Measurements from ENCODE around the gene QDPR. TPM values are rescaled to one million over a fixed set of nuclear protein-coding genes. Genes with fewer than 3 reads are reported as not detected.
"Not testable (repeated sequence)": the region's sequence is repeated elsewhere in the genome, so short reads cannot be mapped to it uniquely, and the experiment has no call there.

The QDPR gene
- total and polyA plus RNA-seq, 4 donors = 23.4 to 45.4 (median 31.4) TPM

DNA sequence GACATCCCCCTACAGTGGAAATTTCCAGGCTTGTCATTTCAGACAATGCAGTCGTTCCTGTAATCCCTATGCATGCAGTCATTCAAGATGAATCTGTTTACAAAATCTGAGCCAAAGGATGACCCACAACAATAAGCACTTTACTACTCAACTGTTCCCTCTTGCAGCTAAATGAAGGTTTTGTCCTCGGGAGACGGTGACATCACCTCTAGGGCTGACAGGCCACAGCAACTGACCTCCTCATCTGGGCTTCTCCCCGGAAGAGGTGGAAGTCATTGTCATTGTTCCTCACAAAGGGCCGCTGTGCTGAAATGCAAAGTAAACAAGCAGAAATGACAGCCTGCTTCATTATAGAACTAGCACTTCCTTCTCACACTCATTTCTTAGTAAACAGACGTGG lies 32.3 kb upstream of the QDPR start:
- Histone ChIP-seq H3K4me1 (ENCODE audit: control insufficient read depth in 5 of 5, insufficient read depth in 5 of 5, low read length in 5 of 5) (peaks cover 0 to 2% (median 0%) of the 10 kb centered on the region in 5 donors), H3K9me3 (ENCODE audit: control insufficient read depth in 4 of 4, insufficient read depth in 3 of 4, low read length in 3 of 4) (no peaks in the 10 kb centered on the region), H3K9ac (ENCODE audit: insufficient read depth in 1 of 2, low read length in 2 of 2) (peak overlapping the region in 1 of 2 donors; percentile 68), H3K27me3 (ENCODE audit: control insufficient read depth in 3 of 3, insufficient read depth in 3 of 3, low read length in 2 of 3) (no peaks in the 10 kb centered on the region), H3K36me3 (ENCODE audit: control insufficient read depth in 4 of 4, insufficient read depth in 4 of 4, low read length in 4 of 4) (no peaks in the 10 kb centered on the region), H3K27ac (ENCODE audit: low read depth in 1 of 2, low read length in 1 of 2) (peak overlapping the region in 1 of 2 donors; percentile 20), H3K4me3 (no peak overlapping the region)
- 31 to 39% methylated on average over 6 of the region's 6 CpGs for whole genome bisulfite sequencing, 2 donors
- no peak for ATAC-seq (ENCODE audit: insufficient read depth, low FRiP score)
- TF ChIP-seq, protein P1, sequence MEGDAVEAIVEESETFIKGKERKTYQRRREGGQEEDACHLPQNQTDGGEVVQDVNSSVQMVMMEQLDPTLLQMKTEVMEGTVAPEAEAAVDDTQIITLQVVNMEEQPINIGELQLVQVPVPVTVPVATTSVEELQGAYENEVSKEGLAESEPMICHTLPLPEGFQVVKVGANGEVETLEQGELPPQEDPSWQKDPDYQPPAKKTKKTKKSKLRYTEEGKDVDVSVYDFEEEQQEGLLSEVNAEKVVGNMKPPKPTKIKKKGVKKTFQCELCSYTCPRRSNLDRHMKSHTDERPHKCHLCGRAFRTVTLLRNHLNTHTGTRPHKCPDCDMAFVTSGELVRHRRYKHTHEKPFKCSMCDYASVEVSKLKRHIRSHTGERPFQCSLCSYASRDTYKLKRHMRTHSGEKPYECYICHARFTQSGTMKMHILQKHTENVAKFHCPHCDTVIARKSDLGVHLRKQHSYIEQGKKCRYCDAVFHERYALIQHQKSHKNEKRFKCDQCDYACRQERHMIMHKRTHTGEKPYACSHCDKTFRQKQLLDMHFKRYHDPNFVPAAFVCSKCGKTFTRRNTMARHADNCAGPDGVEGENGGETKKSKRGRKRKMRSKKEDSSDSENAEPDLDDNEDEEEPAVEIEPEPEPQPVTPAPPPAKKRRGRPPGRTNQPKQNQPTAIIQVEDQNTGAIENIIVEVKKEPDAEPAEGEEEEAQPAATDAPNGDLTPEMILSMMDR (IDR thresholded peaks at IDR 0.05; ENCODE audit: control extremely low read depth, extremely low read depth) = no peak
- DNase-seq = peak in 2 of 3 donors; percentile 10 to 28

DNA sequence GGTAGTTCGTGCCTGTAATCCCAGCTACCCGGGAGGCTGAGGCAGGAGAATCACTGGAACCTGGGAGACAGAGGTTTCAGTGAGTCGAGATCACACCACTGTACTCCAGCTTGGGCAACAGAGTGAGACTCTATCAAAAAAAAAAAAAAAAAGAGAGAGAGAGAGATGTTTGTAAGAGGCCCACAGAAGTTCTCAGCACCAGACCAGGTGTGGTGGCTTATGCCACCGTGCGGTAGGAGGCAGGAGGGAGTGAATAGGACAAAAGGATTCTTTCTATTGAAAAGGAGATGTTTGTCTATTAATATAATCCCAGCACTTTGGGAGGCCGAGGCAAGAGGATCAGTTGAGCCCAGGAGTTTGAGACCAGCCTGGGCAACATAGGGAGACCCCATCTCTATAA lies 25.2 kb upstream of the QDPR start:
- not testable (repeated sequence) for DNase-seq; ATAC-seq (ENCODE audit: insufficient read depth, low FRiP score); H3K4me3 ChIP-seq; H3K9ac ChIP-seq (ENCODE audit: insufficient read depth in 1 of 2, low read length in 2 of 2); H3K27me3 ChIP-seq (ENCODE audit: control insufficient read depth in 3 of 3, insufficient read depth in 3 of 3, low read length in 2 of 3); H3K27ac ChIP-seq (ENCODE audit: low read depth in 1 of 2, low read length in 1 of 2); H3K9me3 ChIP-seq (ENCODE audit: control insufficient read depth in 4 of 4, insufficient read depth in 3 of 4, low read length in 3 of 4); H3K4me1 ChIP-seq (ENCODE audit: control insufficient read depth in 5 of 5, insufficient read depth in 5 of 5, low read length in 5 of 5); H3K36me3 ChIP-seq (ENCODE audit: control insufficient read depth in 4 of 4, insufficient read depth in 4 of 4, low read length in 4 of 4)
- WGBS, 2 donors = 91 to 96% methylated on average over 6 of the region's 6 CpGs

DNA sequence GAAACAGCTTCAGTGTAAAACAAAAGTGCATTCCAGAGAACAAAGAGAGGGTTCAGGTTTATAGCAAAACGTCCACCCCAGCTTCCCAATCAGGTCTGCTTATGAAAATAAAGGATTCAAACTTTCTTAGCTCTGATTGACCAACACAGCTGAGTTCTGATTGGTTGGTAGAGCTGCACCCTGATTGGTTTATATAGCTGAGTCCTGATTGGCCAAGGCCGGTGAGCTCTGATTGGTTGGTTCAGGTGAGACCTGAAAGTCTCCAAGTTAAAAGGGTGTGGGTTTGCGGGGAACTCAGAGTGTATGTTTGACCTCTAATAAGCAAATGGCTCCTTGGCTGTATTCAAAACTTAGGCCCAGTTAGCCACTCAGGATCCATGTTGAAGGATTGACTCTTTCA lies 24.0 kb upstream of the QDPR start:
- Histone ChIP-seq H3K27ac (ENCODE audit: low read depth in 1 of 2, low read length in 1 of 2) (no peak overlapping the region), H3K4me3 (no peak overlapping the region), H3K4me1 (ENCODE audit: control insufficient read depth in 5 of 5, insufficient read depth in 5 of 5, low read length in 5 of 5) (no peaks in the 10 kb centered on the region), H3K36me3 (ENCODE audit: control insufficient read depth in 4 of 4, insufficient read depth in 4 of 4, low read length in 4 of 4) (no peaks in the 10 kb centered on the region), H3K9me3 (ENCODE audit: control insufficient read depth in 4 of 4, insufficient read depth in 3 of 4, low read length in 3 of 4) (no peaks in the 10 kb centered on the region), H3K27me3 (ENCODE audit: control insufficient read depth in 3 of 3, insufficient read depth in 3 of 3, low read length in 2 of 3) (no peaks in the 10 kb centered on the region), H3K9ac (ENCODE audit: insufficient read depth in 1 of 2, low read length in 2 of 2) (no peak overlapping the region)
- TF ChIP-seq, protein P1 (IDR thresholded peaks at IDR 0.05; ENCODE audit: control extremely low read depth, extremely low read depth) = no peak
- 85 to 89% methylated on average over 3 of the region's 3 CpGs for WGBS, 2 donors
- DNase-seq = no peak
- no peak for ATAC-seq (ENCODE audit: insufficient read depth, low FRiP score)

DNA sequence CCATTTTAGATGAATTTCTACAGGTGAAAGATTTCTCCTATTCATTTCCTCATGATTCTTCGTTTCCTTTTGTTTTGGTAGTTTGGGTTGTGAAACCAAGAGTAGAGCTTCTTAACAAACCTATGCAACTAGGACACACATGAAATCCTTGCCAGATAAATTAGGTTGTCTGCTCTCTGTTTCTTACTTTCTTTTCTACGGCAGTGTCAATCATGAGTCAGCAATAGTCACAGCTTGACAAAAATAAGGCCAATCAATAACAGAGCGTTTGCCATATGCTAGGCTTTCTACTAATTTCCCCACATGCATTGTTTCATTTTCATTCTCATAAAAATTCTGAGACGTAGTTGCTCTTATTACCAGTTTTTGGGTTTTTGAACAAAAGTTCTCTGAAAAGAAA lies 23.4 kb upstream of the QDPR start:
- Histone ChIP-seq H3K27me3 (ENCODE audit: control insufficient read depth in 3 of 3, insufficient read depth in 3 of 3, low read length in 2 of 3) (no peaks in the 10 kb centered on the region), H3K27ac (ENCODE audit: low read depth in 1 of 2, low read length in 1 of 2) (no peak overlapping the region), H3K9me3 (ENCODE audit: control insufficient read depth in 4 of 4, insufficient read depth in 3 of 4, low read length in 3 of 4) (no peaks in the 10 kb centered on the region), H3K4me3 (no peak overlapping the region), H3K9ac (ENCODE audit: insufficient read depth in 1 of 2, low read length in 2 of 2) (no peak overlapping the region), H3K36me3 (ENCODE audit: control insufficient read depth in 4 of 4, insufficient read depth in 4 of 4, low read length in 4 of 4) (no peaks in the 10 kb centered on the region), H3K4me1 (ENCODE audit: control insufficient read depth in 5 of 5, insufficient read depth in 5 of 5, low read length in 5 of 5) (no peaks in the 10 kb centered on the region)
- TF ChIP-seq, protein P1 (IDR thresholded peaks at IDR 0.05; ENCODE audit: control extremely low read depth, extremely low read depth) = no peak
- DNase-seq = no peak
- ATAC-seq (ENCODE audit: insufficient read depth, low FRiP score) = no peak
- WGBS, 2 donors = 86 to 87% methylated on average over 4 of the region's 4 CpGs
